H1 (cell line): ENCODE data around the gene POLR2L. TPM values are rescaled to one million over a fixed set of nuclear protein-coding genes. Genes with fewer than 3 reads are reported as not detected.

Source experiments
- CHD2 ChIP-seq: IDR thresholded peaks from 2 replicates; pipeline ENCODE4 v1.6.1; 2012; ENCODE audit warnings: low read length, improper control_type of control experiment
- RBBP5 ChIP-seq: IDR thresholded peaks from 2 replicates; pipeline ENCODE4 v1.7.1; 2012; ENCODE audit warnings: low read depth, mild to moderate bottlenecking, inconsistent platforms, low read length, moderate library complexity, borderline replicate concordance
- polyA plus RNA-seq, 7 experiments: library from polyadenylated mRNA; depleted of rRNA in 3 of 7; stranded (reverse) in 5 of 7; unstranded in 2 of 7; fragments of >200 nt in 5 of 7; fragments of 200-250 nt in 2 of 7; gene quantifications; 1 replicate in 5 of 7; 2 replicates in 1 of 7; 4 replicates in 1 of 7; pipeline versions ENCODE4 v1.2.1 to v1.2.3, GENCODE V29; 2011 to 2013; ENCODE audit warnings: missing spikeins in 2 of 7, mixed read lengths in 2 of 7
- total RNA-seq: library from RNA; stranded (reverse); fragmentation: NEBNext Ultra II Directional; extraction: Animal tissue kit (Norgen Biotek cat#: 25700); gene quantifications from 2 replicates; pipeline ENCODE4 v1.2.1, GENCODE V29; 2021

Gene POLR2L
- total and polyA plus RNA-seq, 2 of the 8 experiments (the other 6 are each of a cell fraction or from before 2014, with no cell fraction given): 140 to 151 TPM

GRCh38 chr11:837189-837989 is 4.9 kb downstream of the POLR2L start (continued):
- TF ChIP-seq RBBP5: no peak
- no peak for TF ChIP-seq CHD2
